GM21423 (cell line): Measurements from ENCODE around the gene RETREG3.
"Not testable (repeated sequence)": the region's sequence is repeated elsewhere in the genome, so short reads cannot be mapped to it uniquely, and the experiment has no call there.

Experiments
- ATAC-seq: cut with Tn5 transposase; IDR thresholded peaks from one replicate; pipeline ENCODE4 v1.9.1; 2021; ENCODE audit warnings: mild to moderate bottlenecking, moderate library complexity; ENCODE audit not compliant: unreplicated experiment

RETREG3 gene

GRCh38 chr17:42613699-42614295, 4.6 kb upstream of the RETREG3 start:
- ATAC-seq: no peak

GRCh38 chr17:42612013-42612412, 2.8 kb upstream of the RETREG3 start:
- no peak for ATAC-seq

DNA sequence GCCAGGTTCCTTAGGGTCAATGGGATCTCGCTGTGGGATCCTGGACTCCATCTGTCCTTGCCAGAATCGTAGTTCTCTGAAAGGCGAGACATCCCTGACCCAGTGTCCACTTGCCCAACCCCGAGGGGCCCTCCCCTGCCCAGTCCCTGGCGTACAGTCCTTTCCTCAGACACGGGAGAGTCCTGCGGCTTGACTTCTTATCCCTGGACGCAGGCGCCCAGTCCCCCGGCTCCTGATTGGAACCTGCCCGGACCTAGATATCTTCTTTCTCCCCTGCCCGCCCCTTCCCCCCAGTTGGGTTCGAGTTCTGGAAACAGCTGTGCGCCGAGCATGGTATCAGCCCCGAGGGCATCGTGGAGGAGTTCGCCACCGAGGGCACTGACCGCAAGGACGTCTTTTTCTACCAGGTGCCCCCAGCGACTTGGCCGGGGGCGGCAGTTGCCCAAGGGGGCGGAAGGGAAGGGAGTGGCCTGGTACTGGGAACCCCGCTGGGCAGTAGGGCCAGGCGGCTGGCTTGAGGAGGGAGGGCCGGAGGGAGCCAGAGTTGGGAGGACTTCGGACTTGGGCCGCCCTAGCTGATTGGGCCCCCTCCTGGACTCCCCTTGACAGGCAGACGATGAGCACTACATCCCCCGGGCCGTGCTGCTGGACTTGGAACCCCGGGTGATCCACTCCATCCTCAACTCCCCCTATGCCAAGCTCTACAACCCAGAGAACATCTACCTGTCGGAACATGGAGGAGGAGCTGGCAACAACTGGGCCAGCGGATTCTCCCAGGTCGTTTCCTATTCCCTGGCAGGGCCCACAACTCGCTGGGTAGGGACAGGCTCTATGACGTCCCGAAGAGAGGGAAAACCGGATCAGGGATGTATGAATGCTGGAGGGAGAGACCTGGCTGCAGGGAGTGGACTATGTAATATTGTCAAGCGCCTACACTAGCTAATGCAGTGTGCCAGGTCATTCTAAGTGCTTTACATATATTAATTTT, 934 bp upstream of the RETREG3 start:
- ATAC-seq: not testable (repeated sequence)

DNA sequence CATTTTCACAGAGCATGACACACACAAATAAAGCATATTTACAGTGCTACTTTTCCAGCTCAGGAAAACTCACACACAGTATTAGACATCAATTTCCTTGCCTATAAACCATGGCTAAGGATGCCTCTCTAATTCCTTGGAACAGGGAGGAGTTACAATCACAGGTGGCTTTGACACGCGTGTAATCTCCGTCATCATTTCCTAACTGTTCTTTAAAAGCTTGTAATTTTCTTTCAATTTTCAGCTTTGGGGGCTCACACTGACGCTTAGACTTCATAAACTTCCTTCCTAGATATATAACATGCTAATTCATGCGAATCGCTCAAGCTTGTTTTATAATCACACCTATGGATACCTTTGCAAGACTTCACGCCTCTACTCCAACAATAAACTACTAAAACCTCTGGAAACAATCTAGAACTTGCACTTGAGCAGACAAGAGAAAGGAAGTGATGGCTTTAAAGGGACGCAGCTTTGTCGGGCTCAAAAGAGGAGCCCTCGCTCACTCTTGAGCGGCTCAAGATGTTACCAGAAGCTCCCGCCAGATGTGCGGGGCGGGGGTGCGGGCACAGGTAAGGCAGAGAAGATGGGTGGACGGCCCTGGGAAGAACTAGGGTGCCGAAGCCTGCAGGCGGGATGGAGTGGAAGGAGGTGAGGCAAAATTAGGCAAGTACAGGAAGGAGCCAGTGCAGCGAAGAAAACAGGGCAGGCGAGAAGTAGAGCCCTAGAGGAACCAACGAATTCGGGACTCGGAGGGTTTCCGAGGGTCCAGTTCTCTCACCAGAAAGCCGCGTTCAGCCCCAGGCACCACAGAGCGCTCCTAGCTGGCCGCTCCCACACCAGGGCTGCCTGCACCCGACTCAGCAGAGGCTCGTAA, 631 bp downstream of the RETREG3 start:
- peak; percentile 2 for ATAC-seq

DNA sequence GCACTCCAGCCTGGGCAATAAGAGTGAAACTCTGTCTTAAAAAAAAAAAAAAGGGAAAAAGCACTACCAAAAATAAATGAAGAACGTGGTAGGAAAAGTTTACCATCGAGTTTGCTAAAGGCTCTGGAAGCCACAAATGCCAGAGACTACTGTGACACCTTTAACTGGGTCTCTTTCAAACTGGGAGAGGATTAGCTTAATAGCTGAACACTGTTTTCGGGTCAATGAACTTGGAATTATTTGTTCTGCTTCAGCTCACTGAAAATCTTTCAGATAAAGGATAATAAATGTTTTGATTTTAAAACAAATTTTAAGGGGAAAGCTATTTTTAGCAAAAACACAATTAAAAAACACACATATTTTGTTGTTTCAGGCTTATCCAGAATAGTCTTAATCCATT, 1.4 kb downstream of the RETREG3 start:
- ATAC-seq: no peak

GRCh38 chr17:42603318-42603717, 5.9 kb downstream of the RETREG3 start:
- no peak for ATAC-seq

- no peak for ATAC-seq
Observed at GRCh38 chr17:42598905-42599304, 10.3 kb downstream of the RETREG3 start.

GRCh38 chr17:42596386-42596785, 12.8 kb downstream of the RETREG3 start:
- ATAC-seq: no peak

DNA sequence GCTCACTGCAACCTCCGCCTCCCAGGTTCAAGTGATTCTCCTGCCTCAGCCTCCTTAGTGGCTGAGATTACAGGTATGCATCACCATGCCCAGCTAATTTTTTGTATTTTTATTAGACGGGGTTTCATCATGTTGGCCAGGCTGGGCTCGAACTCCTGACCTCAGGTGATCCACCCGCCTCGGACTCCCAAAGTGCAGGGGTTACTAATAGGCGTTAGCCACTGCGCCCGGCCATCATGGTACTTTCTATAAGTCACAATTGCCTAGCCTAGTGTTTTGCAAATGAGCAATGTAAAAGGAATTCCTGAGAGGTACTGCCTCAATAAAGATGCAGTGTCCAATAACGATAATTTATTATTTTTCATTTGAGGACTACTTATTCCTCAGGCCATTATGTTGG, 17.8 kb downstream of the RETREG3 start:
- ATAC-seq: no peak

- ATAC-seq: no peak
Observed at GRCh38 chr17:42590886-42591285, 18.3 kb downstream of the RETREG3 start.

GRCh38 chr17:42586514-42587230, 22.5 kb downstream of the RETREG3 start:
- no peak for ATAC-seq

- ATAC-seq: no peak
Observed at GRCh38 chr17:42585353-42585752, 23.8 kb downstream of the RETREG3 start.

DNA sequence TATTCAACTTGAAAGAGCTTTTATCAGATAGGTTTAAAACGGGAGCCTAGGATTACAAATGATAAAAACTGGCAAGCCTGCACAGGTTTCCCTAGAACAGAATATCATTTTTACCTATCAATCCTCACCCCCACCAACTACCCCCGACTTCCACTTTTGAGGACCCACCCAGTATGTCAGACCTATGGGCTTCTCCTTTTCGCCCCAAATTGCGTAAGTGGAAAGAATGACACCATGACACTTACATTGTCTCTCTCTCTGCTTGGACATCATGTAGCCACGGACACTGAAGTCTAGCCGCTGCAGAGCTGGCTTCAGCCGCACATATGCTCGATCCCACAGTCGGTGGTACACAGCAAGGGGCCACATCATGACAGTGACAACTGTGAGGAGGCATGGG, 24.3 kb downstream of the RETREG3 start:
- no peak for ATAC-seq

DNA sequence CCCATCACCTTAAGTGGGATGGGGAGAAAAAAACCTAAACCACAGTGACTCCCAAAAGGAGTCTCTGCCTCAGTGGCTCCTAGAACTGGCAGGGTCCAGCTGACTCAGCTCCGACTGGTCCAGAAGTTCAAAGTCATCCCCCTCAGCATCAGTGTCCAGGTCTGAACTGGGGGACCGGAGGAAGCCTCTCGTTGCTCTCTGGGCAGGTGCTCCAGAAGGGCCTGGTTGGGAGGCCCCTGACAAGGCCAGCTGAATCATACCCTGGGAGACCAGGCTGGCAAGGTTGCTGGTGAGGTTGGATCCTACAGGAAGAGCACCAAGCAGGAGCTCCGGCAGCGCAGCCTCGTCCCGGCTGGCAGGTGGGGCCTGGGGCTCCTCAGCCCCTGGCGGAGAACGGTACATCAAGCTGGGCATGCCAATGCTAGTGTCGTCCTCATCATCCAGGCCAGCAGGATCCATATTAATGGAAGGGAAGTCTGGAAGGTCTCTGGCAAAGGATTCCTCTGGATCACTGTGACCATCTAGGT, 27.4 kb downstream of the RETREG3 start:
- ATAC-seq: no peak

DNA sequence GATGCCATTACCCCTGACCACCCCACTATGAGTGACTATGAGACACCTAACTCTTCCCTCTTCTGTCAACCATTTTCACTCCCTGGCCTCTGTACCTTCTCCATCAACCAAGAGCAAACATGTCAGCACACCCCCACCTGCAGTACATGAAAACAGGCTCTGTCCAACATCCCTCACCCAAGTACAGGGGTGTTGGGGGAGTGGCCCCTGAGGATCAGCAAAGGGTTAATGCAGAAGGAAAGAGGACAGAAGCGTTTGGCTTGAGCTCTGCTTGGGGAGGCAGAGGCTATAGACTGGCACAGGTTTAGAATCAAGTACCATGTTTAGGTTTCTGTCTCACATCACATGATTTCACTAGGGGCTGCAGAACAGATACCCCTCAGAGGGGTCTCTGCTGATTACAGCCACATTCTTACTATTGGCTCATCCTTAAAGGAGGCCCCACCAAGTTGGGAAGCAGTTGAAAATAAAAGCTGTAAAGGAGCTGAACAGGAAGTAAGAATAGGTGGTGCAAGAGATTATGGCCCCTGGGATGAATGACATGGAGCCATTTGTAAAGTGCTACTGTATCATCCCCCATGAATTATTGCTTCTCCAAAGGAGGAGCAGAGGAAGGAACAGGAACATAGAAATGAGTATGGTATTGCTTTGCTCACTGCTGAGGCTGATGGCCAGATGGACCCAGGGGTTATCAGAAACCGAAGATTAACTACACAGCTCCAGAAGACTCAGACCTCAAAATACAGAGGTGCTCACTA, 29.2 kb downstream of the RETREG3 start:
- no peak for ATAC-seq

GRCh38 chr17:42578282-42578869, 30.8 kb downstream of the RETREG3 start:
- peak; percentile 52 for ATAC-seq

DNA sequence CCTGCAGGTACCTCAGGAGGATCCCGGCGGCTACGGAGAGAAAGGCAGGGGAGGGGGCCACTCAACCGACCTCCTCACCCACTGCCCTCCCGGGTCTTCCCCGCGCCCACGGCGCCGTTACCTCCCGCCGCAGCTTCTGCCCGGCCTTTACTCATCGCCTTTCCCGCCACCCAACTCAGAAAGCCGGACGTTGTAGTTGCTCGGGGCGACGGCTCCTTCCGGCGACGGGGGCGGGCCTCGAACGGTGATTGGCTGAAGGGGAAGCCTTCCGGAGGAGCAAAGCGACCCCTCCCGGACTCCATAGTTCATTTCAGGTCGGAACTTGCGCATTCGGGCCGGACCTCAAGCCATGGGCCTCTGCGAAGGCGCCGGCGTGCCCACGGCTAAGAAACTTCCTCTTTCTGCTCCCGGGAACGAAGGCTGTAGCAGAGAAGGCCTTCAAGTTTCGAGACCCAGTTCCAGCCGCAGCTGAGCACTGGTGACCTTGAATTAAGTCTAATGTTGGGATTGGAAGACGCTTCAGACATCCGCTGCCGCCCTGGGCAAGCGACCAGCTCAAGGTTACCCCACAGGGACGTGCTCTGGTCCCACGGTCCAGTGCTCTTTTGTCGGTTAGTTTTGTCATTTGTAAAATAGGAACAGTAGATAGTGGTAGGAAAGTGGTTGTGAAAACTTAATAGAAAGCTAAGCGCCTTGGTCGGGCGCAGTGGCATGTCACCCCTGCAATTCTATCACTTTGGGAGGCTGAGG, 31.5 kb downstream of the RETREG3 start, which contains the start of gene PSMC3IP:
TSS of gene PSMC3IP (minus strand) at position 198 of the 750 bp plus-strand sequence. CDS start at position 155, 43 bp downstream.
- peak; percentile 67 for ATAC-seq

- no peak for ATAC-seq
Observed at GRCh38 chr17:42577140-42577531, 32.0 kb downstream of the RETREG3 start.
